Mucosa of descending colon (tissue), 3 donors: ENCODE measurements around the gene SLC6A3. TPM values are rescaled to one million over a fixed set of nuclear protein-coding genes. Genes with fewer than 3 reads are reported as not detected.
A peak's percentile ranks its signal among the peaks of the same experiment; 100 is the strongest.

Experiments used
- ATAC-seq: fragments of 200-7000 bp; cut with Tn5 transposase; one replicate; pipeline ENCODE4 v1.9.1; 2020; ENCODE audit warnings: mild to moderate bottlenecking, moderate library complexity
- DNase-seq, 3 donors: peaks; one replicate each; pipeline ENCODE4 v3.0.0-alpha.2; 2020
- H3K36me3 ChIP-seq: fragments of 200-600 bp; one replicate; pipeline ENCODE4 v1.8.0; 2021; ENCODE audit warnings: low read depth, mild to moderate bottlenecking
- H3K4me1 ChIP-seq: fragments of 200-600 bp; one replicate; pipeline ENCODE4 v1.8.0; 2021; ENCODE audit warnings: low read depth, mild to moderate bottlenecking
- H3K4me3 ChIP-seq: fragments of 200-600 bp; one replicate; pipeline ENCODE4 v1.8.0; 2021; ENCODE audit warnings: mild to moderate bottlenecking
- H3K9me3 ChIP-seq: fragments of 200-600 bp; one replicate; pipeline ENCODE4 v1.8.0; 2021; ENCODE audit warnings: mild to moderate bottlenecking
- intact Hi-C, 2 donors: fragments of 100-400 bp; cut with DNase I in 1 of 2; cut with micrococcal nuclease in 1 of 2; formaldehyde crosslinking; loops; one replicate each; pipeline versions ENCODE4 v1.11.0 to v1.11.1; 2022; cut with DNase I, micrococcal nuclease
- total RNA-seq, 3 donors: library from RNA; stranded (reverse); fragmentation: NEBNext Ultra II Directional in 2 of 3; extraction: Animal tissue kit (Norgen Biotek cat#: 25700) in 2 of 3; gene quantifications; one replicate each; pipeline versions ENCODE4 v1.2.1 to v1.2.4, GENCODE V29; 2021 to 2023
- TF ChIP-seq, protein P1 (sequence below): fragments of 200-600 bp; IDR thresholded peaks from one replicate; pipeline ENCODE4 v1.8.0; 2022; ENCODE audit warnings: antibody characterized with exemption, mild to moderate bottlenecking
- donor health status: DM: no; HTN: no; CAD: no; lungs with moderate emphysema.
- donor health status: DM: no; HTN: no; CAD: no.
- donor health status: DM: no; HTN: yes; CAD: no.

Gene SLC6A3
- total RNA-seq, 3 donors from 2014 or later, result not detected

DNA sequence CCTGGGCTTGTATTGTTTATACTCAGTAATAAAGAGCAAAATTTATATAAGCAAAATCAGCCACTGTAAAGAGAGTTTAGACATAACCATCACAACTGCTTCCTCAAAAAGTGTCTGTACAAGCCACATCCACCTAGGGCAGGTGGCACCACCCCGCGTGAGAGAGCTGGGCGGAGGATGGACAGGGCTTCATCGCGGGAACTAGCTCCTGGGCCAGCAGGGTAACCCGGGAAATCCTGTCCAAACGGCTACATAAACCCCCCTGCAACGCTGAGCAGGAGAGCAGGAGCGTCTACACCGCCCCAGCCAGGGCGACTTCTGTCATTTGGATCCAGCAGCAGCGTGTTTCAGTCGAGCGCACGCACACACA is 1.3 kb downstream of the SLC6A3 start:
- H3K9me3 ChIP-seq, result no peaks in the 10 kb centered on the region
- H3K4me1 ChIP-seq, result peaks cover 5% of the 10 kb centered on the region
- intact Hi-C loops, result no loop called here
- TF ChIP-seq, protein P1, sequence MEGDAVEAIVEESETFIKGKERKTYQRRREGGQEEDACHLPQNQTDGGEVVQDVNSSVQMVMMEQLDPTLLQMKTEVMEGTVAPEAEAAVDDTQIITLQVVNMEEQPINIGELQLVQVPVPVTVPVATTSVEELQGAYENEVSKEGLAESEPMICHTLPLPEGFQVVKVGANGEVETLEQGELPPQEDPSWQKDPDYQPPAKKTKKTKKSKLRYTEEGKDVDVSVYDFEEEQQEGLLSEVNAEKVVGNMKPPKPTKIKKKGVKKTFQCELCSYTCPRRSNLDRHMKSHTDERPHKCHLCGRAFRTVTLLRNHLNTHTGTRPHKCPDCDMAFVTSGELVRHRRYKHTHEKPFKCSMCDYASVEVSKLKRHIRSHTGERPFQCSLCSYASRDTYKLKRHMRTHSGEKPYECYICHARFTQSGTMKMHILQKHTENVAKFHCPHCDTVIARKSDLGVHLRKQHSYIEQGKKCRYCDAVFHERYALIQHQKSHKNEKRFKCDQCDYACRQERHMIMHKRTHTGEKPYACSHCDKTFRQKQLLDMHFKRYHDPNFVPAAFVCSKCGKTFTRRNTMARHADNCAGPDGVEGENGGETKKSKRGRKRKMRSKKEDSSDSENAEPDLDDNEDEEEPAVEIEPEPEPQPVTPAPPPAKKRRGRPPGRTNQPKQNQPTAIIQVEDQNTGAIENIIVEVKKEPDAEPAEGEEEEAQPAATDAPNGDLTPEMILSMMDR, result no peak
- no peaks in the 10 kb centered on the region for H3K36me3 ChIP-seq
- DNase-seq, result peak in 1 of 3 donors; percentile 19
- ATAC-seq, result no peak
- H3K4me3 ChIP-seq, result no peak overlapping the region

DNA sequence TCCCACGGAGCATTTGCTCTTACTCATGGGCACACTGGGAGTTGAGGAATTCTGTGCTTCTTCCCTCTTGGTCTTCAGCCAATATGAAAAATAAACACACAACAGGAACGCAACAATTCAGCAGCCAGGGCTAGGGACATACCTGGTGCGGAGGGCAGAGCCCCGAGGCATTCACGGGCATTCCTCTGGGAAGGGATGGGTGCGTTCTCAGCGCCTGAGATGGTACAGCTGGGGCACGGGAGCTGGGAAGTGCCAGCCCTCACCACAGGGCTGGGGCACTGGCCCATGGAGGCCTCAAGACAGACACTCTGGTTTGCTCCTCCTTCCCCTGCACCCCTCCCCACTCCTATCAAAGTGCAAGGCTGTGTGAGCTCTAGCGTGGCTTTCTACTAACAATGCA is 2.1 kb downstream of the SLC6A3 start:
- no peaks in the 10 kb centered on the region for H3K36me3 ChIP-seq
- DNase-seq, result no peak
- no peak for ATAC-seq
- H3K4me3 ChIP-seq, result no peak overlapping the region
- H3K9me3 ChIP-seq, result no peaks in the 10 kb centered on the region
- H3K4me1 ChIP-seq, result peaks cover 5% of the 10 kb centered on the region
- TF ChIP-seq, protein P1, result no peak
- intact Hi-C loops, result no loop called here

DNA sequence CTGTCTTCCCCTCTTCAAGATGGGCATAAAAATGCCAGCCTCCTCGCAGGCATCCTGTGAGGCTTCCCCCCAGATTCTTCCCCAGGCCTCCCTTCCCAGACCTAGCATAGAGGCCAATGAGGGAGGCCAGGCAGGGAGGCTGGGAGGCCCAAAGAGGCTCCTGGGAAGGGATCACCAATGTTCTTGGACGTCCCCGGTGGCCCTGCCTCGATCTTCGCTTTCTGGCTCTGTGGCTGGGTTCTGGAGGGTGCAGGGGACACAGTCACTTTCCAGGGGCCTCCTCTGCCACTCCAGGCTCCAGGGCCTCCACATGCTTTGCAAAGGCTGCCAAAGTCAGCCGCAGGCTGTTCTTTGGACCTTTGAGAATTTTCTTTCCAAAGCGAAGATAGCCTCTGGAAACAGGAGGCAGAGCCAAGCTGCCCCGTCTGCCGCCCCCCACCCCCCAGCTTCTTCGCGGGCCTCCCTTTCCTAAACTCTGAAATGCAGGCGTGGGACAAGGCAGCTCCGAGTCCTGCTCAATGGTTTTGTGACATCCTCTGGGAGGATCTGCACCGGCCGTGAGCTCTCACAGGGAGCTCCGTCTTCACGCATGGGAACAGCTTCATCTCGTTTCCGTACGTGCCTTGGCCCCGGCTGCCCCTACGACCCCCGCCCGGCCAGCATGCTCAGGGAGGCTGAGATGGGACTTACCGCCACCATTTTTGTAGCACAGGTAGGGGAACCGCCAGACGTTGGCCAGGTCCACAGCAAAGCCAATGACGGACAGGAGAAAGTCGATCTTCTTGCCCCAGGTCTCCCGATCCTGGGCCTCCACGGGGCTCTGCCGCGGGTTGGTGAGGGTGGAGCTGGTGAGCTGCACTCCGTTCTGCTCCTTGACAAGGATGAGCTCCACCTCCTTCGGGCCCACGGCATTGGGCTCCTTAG is 2.8 kb downstream of the SLC6A3 start:
- DNase-seq (no peak), ATAC-seq (no peak)
- Histone ChIP-seq H3K4me3 (no peak overlapping the region), H3K36me3 (no peaks in the 10 kb centered on the region), H3K9me3 (no peaks in the 10 kb centered on the region), H3K4me1 (peaks cover 5% of the 10 kb centered on the region)
- intact Hi-C loops, result no loop called here
- TF ChIP-seq, protein P1, result no peak

DNA sequence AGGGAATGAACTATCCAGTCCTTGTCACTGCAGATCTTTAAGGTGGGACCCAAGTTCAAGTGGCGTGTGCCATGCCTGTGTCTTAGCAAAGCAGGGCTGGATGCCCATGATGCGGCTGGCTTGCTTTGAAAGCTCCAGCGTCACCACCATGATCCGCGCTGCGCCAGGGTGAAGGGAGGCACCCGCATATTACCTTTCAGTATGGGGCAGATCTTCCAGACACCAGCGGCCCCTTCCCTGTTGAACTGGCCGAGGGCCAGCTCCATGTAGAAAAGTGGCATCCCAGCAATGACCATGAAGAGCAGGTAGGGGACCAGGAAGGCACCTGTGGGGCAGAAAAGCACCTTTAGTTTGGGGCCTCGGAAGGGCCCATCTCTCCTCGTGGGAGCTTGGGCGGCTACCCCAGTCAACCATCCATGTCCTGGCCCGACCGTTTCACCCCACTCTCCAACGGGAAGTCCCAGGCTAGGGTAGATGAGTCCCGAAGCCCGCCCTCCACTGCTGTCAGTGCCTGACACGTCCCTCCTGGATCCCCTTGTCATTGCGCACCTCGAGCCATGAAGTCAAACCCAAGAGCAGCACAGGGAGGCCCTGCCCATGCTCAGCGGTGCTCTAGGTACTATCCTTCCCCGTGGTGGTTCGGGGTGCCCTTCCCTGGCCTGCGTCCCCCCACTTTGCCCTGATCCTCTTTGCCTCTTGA is 3.9 kb downstream of the SLC6A3 start:
- Histone ChIP-seq H3K36me3 (no peaks in the 10 kb centered on the region), H3K9me3 (no peaks in the 10 kb centered on the region), H3K4me1 (peaks cover 5% of the 10 kb centered on the region), H3K4me3 (no peak overlapping the region)
- intact Hi-C loops, result no loop called here
- DNase-seq (no peak), ATAC-seq (no peak)
- TF ChIP-seq, protein P1, result no peak

DNA sequence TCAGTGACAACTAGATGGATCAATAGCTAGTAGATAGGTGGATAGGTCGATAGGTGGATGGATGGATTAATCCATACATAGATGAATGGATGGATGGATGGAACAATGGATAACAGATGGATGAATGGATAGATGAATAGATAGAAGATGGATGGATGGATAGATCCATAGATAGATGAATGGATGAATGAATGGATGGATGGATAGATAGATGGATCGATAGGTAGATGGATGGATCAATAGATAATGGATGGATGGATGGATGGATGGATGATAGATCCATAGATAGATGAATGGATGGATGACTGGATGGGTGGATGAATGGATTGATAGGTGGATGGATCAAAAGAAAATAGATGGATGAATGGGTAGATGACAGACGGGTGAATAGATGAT is 5.1 kb downstream of the SLC6A3 start:
- ATAC-seq (no peak), DNase-seq (no peak)
- TF ChIP-seq, protein P1, result no peak
- Histone ChIP-seq H3K9me3 (no peaks in the 10 kb centered on the region), H3K4me1 (peaks cover 3% of the 10 kb centered on the region), H3K36me3 (no peaks in the 10 kb centered on the region), H3K4me3 (no peak overlapping the region)
- intact Hi-C loops, result no loop called here
